ENCODE results near the gene NRN1L.

NRN1L gene

GRCh38 chr16:67935402-67936123 lies 50.9 kb downstream of the NRN1L start:
- DNase-seq = peak; percentile 93

All from right kidney (tissue), 1 donor.